ENCODE results near the gene DNAH7. TPM values are rescaled to one million over a fixed set of nuclear protein-coding genes. Genes with fewer than 3 reads are reported as not detected.

The DNAH7 gene
- total and polyA plus RNA-seq, 2 experiments from 2014 or later = 0.35 to 1.1 TPM

DNA sequence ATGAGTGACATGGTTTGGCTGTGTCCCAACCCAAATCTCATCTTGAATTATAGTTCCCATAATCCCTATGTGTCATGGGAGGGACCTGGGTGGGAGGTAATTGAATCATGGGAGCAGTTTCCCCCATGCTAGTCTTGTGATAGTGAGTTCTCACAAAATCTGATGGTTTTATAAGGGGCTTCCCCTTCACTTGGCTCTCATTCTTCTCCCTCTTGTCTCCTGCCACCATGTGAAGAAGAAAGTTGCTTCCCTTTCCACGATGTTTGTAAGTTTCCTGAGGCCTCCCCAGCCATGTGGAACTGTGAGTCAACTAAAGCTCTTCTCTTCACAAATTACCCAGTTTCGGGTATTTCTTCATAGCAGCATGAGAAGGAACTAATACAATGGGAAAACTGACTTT, 14.0 kb downstream of the DNAH7 start:
- no peaks in the 10 kb centered on the region; the same call in 1 of the 2 replicates for H3F3A ChIP-seq (replicated peaks; ENCODE audit: low read depth)
- Mint-ChIP-seq H3K36me3 (ENCODE audit: low read depth) (no peaks in the 10 kb centered on the region), H3K4me1 (peaks cover 13% of the 10 kb centered on the region; the same call in 2 of the 3 replicates)

More for the DNA sequence above, 14.0 kb downstream of the DNAH7 start:
- no peaks in the 10 kb centered on the region for H3K9me2 ChIP-seq (ENCODE audit: insufficient read depth)
- H3K79me2 ChIP-seq (replicated peaks; ENCODE audit: insufficient read depth) = no peaks in the 10 kb centered on the region
- no peak overlapping the region for H3K4me3 ChIP-seq
- Mint-ChIP-seq H3K27ac (no peak overlapping the region), H3K4me3 (no peak overlapping the region), H3K9me3 (no peaks in the 10 kb centered on the region), H3K27me3 (ENCODE audit: insufficient read depth, low read depth, poor library complexity) (no peaks in the 10 kb centered on the region)
- no peak for ATAC-seq
- DNase-seq (ENCODE audit: low spot score) = no peak
- H4K20me1 ChIP-seq (replicated peaks; ENCODE audit: insufficient read depth) = no peaks in the 10 kb centered on the region
- no peak overlapping the region for H2AFZ ChIP-seq
- H3K27me3 ChIP-seq (ENCODE audit: insufficient read depth) = no peaks in the 10 kb centered on the region
- peaks cover 6% of the 10 kb centered on the region; the same call in 1 of the 2 replicates for H3K4me1 ChIP-seq (ENCODE audit: insufficient read depth)
- TF ChIP-seq NANOG (IDR thresholded peaks at IDR 0.05; ENCODE audit: borderline replicate concordance) (no peak), EZH2 (IDR thresholded peaks at IDR 0.05; ENCODE audit: low read depth, unreplicated experiment) (no peak), STAT1 (IDR thresholded peaks at IDR 0.05; ENCODE audit: unreplicated experiment) (no peak), EZH2phosphoT487 (IDR thresholded peaks at IDR 0.05; ENCODE audit: unreplicated experiment) (no peak), ZNF114 (CRISPR knock-in tag; IDR thresholded peaks at IDR 0.05) (no peak), JUNB (IDR thresholded peaks at IDR 0.05; ENCODE audit: unreplicated experiment) (no peak)
- TF ChIP-seq, protein P1, sequence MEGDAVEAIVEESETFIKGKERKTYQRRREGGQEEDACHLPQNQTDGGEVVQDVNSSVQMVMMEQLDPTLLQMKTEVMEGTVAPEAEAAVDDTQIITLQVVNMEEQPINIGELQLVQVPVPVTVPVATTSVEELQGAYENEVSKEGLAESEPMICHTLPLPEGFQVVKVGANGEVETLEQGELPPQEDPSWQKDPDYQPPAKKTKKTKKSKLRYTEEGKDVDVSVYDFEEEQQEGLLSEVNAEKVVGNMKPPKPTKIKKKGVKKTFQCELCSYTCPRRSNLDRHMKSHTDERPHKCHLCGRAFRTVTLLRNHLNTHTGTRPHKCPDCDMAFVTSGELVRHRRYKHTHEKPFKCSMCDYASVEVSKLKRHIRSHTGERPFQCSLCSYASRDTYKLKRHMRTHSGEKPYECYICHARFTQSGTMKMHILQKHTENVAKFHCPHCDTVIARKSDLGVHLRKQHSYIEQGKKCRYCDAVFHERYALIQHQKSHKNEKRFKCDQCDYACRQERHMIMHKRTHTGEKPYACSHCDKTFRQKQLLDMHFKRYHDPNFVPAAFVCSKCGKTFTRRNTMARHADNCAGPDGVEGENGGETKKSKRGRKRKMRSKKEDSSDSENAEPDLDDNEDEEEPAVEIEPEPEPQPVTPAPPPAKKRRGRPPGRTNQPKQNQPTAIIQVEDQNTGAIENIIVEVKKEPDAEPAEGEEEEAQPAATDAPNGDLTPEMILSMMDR (conservative IDR thresholded peaks at IDR 0.05; ENCODE audit: low read depth in 2 of 2) = no peak
- TF ChIP-seq, protein P2, sequence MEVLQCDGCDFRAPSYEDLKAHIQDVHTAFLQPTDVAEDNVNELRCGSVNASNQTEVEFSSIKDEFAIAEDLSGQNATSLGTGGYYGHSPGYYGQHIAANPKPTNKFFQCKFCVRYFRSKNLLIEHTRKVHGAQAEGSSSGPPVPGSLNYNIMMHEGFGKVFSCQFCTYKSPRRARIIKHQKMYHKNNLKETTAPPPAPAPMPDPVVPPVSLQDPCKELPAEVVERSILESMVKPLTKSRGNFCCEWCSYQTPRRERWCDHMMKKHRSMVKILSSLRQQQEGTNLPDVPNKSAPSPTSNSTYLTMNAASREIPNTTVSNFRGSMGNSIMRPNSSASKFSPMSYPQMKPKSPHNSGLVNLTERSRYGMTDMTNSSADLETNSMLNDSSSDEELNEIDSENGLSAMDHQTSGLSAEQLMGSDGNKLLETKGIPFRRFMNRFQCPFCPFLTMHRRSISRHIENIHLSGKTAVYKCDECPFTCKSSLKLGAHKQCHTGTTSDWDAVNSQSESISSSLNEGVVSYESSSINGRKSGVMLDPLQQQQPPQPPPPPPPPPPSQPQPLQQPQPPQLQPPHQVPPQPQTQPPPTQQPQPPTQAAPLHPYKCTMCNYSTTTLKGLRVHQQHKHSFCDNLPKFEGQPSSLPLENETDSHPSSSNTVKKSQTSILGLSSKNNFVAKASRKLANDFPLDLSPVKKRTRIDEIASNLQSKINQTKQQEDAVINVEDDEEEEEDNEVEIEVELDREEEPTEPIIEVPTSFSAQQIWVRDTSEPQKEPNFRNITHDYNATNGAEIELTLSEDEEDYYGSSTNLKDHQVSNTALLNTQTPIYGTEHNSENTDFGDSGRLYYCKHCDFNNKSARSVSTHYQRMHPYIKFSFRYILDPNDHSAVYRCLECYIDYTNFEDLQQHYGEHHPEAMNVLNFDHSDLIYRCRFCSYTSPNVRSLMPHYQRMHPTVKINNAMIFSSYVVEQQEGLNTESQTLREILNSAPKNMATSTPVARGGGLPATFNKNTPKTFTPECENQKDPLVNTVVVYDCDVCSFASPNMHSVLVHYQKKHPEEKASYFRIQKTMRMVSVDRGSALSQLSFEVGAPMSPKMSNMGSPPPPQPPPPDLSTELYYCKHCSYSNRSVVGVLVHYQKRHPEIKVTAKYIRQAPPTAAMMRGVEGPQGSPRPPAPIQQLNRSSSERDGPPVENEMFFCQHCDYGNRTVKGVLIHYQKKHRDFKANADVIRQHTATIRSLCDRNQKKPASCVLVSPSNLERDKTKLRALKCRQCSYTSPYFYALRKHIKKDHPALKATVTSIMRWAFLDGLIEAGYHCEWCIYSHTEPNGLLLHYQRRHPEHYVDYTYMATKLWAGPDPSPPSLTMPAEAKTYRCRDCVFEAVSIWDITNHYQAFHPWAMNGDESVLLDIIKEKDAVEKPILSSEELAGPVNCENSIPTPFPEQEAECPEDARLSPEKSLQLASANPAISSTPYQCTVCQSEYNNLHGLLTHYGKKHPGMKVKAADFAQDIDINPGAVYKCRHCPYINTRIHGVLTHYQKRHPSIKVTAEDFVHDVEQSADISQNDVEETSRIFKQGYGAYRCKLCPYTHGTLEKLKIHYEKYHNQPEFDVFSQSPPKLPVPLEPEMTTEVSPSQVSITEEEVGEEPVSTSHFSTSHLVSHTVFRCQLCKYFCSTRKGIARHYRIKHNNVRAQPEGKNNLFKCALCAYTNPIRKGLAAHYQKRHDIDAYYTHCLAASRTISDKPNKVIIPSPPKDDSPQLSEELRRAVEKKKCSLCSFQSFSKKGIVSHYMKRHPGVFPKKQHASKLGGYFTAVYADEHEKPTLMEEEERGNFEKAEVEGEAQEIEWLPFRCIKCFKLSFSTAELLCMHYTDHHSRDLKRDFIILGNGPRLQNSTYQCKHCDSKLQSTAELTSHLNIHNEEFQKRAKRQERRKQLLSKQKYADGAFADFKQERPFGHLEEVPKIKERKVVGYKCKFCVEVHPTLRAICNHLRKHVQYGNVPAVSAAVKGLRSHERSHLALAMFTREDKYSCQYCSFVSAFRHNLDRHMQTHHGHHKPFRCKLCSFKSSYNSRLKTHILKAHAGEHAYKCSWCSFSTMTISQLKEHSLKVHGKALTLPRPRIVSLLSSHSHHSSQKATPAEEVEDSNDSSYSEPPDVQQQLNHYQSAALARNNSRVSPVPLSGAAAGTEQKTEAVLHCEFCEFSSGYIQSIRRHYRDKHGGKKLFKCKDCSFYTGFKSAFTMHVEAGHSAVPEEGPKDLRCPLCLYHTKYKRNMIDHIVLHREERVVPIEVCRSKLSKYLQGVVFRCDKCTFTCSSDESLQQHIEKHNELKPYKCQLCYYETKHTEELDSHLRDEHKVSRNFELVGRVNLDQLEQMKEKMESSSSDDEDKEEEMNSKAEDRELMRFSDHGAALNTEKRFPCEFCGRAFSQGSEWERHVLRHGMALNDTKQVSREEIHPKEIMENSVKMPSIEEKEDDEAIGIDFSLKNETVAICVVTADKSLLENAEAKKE (CRISPR knock-in tag; IDR thresholded peaks at IDR 0.05) = no peak
- TF ChIP-seq, protein P3, sequence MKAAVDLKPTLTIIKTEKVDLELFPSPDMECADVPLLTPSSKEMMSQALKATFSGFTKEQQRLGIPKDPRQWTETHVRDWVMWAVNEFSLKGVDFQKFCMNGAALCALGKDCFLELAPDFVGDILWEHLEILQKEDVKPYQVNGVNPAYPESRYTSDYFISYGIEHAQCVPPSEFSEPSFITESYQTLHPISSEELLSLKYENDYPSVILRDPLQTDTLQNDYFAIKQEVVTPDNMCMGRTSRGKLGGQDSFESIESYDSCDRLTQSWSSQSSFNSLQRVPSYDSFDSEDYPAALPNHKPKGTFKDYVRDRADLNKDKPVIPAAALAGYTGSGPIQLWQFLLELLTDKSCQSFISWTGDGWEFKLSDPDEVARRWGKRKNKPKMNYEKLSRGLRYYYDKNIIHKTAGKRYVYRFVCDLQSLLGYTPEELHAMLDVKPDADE (IDR thresholded peaks at IDR 0.05) = no peak
- TF ChIP-seq, protein P4, sequence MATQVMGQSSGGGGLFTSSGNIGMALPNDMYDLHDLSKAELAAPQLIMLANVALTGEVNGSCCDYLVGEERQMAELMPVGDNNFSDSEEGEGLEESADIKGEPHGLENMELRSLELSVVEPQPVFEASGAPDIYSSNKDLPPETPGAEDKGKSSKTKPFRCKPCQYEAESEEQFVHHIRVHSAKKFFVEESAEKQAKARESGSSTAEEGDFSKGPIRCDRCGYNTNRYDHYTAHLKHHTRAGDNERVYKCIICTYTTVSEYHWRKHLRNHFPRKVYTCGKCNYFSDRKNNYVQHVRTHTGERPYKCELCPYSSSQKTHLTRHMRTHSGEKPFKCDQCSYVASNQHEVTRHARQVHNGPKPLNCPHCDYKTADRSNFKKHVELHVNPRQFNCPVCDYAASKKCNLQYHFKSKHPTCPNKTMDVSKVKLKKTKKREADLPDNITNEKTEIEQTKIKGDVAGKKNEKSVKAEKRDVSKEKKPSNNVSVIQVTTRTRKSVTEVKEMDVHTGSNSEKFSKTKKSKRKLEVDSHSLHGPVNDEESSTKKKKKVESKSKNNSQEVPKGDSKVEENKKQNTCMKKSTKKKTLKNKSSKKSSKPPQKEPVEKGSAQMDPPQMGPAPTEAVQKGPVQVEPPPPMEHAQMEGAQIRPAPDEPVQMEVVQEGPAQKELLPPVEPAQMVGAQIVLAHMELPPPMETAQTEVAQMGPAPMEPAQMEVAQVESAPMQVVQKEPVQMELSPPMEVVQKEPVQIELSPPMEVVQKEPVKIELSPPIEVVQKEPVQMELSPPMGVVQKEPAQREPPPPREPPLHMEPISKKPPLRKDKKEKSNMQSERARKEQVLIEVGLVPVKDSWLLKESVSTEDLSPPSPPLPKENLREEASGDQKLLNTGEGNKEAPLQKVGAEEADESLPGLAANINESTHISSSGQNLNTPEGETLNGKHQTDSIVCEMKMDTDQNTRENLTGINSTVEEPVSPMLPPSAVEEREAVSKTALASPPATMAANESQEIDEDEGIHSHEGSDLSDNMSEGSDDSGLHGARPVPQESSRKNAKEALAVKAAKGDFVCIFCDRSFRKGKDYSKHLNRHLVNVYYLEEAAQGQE (IDR thresholded peaks at IDR 0.05; ENCODE audit: unreplicated experiment) = no peak
- H3K36me3 ChIP-seq (ENCODE audit: insufficient read depth) = no peaks in the 10 kb centered on the region
- no peak overlapping the region for H3K27ac ChIP-seq (ENCODE audit: low read depth)
- H3K4me2 ChIP-seq = no peak overlapping the region
